GM12865 (cell line): Measurements from ENCODE around the gene KIAA1328.

Experiments
- DNase-seq: peaks from one replicate; pipeline ENCODE4 v3.0.0; 2010; ENCODE audit warnings: low read depth
- H3K4me3 ChIP-seq: 2 replicates; pipeline ENCODE4 v1.5.1; 2011; ENCODE audit warnings: mild to moderate bottlenecking, low read depth, low read length, control low read depth
- TF ChIP-seq, protein P1 (sequence below): IDR thresholded peaks from 2 replicates; pipeline ENCODE4 v1.5.1; 2011; ENCODE audit warnings: low read length, control low read depth, low read depth, inconsistent platforms; ENCODE audit not compliant: insufficient read depth; ENCODE audit errors: missing control alignments

Gene KIAA1328

DNA sequence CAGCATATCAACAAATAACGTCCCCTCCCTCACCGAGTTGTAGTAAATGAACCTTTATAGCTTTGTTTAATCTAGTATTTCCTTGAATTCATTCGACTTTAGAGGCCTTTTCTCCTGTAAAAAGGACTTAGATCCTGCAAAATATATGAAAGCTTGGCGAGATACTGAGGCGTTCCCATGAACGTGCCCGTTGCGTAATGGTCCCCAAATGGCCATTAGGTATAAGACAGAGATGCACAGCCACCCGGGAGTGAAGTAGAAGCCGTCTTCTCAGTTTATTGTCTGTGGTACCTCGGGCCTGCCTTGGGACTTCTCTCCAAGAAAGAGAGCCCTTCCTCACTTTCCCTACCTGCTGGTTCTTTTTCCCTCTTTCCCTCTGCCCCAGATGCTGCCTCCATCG lies 426.0 kb downstream of the KIAA1328 start:
- H3K4me3 ChIP-seq, result no peak overlapping the region
- TF ChIP-seq, protein P1, sequence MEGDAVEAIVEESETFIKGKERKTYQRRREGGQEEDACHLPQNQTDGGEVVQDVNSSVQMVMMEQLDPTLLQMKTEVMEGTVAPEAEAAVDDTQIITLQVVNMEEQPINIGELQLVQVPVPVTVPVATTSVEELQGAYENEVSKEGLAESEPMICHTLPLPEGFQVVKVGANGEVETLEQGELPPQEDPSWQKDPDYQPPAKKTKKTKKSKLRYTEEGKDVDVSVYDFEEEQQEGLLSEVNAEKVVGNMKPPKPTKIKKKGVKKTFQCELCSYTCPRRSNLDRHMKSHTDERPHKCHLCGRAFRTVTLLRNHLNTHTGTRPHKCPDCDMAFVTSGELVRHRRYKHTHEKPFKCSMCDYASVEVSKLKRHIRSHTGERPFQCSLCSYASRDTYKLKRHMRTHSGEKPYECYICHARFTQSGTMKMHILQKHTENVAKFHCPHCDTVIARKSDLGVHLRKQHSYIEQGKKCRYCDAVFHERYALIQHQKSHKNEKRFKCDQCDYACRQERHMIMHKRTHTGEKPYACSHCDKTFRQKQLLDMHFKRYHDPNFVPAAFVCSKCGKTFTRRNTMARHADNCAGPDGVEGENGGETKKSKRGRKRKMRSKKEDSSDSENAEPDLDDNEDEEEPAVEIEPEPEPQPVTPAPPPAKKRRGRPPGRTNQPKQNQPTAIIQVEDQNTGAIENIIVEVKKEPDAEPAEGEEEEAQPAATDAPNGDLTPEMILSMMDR, result no peak
- no peak for DNase-seq

DNA sequence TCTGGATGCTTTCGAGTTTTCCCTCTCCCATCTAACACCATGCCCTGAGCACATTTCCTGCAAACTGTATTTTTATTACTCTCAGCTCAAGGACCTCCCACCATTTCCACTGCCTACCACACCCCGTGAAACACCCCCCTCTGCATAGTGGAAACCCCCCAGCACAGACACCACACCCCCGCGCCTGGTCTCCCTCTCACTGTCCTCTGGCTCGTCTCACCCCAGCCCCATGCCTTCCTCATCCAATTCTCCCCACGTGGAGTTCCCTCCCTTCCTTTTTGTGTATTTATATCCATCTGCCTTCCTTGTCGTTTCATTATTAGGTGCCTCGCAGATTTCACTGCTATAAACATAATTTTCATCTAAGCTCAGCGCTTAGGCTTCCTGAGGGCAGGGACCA lies 429.2 kb downstream of the KIAA1328 start:
- H3K4me3 ChIP-seq, result no peak overlapping the region
- no peak for DNase-seq
- TF ChIP-seq, protein P1, result no peak

DNA sequence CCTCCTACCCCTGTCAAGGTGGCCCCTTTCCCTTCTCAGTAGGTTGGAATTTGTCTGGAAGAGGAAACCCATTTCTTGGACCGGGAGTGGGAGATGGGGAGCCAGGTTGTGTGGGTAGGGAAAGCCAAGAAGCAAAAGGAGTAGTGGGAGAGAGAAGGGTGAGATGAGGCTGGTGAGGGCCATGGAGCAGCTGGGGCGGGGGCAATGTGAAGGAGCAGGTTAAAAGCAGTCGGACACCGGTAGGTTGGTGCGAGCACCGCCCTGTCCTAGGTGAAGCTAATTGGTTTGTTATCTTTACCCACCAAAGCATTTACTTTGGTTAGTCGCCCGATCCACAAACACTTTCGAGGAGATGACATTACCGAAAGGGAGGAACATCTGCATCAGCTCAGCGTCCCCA lies 429.9 kb downstream of the KIAA1328 start:
- TF ChIP-seq, protein P1, result no peak
- H3K4me3 ChIP-seq, result no peak overlapping the region
- no peak for DNase-seq

DNA sequence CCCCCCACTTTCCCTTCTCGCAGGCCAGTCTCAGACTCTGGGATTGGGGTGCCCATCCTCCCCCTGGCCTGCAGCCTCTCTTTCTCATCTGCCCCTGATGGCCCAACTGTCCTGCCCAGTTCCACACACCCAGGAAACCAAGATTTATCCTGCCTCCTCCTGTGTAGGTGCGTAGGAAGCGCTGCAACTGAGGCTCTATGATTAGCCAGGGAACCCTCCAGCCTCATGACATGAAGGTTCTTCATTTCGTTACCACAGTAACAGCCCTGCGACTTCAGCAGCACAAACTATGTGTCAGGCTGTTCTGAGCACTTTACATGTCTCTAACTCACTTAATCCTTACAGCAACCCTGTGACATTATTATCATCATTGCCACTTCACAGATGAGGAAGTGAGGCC lies 430.8 kb downstream of the KIAA1328 start:
- no peak overlapping the region for H3K4me3 ChIP-seq
- TF ChIP-seq, protein P1, result no peak
- DNase-seq, result no peak

DNA sequence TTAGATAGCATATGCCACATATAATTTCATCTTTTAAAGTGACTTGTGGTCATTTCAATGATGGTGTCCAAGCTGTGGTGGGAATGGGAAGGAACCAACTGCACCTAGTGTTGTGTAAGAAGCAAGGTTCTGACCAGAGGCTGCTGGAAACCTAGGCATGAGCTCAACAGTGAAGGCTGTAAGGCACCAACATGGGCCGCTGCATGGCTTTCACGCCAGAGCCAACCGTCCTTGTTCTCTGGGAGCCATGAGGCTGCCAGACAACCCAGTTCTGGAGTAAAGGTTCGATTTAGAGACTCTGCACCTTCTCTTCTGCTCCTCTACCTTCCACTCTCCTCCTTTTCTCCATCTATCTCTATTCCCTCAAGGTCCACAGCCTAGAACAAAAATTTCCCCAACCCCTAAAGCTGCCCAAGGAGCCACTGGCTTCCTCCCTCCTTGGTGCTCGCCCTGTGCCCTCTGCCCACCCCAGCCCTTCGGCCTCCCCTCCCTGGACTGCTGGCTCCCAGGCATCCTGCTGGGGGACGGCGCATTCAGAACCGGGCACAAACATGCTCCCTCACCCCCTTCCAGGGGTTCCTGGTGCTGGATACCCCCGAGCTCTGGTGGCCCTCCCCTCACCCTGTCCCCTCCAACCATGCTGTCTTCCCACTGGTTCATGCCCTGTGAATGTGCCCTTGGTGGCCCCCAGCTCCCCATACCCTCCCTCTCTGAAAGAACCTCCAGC lies 431.6 kb downstream of the KIAA1328 start:
- TF ChIP-seq, protein P1, result no peak
- no peak for DNase-seq
- no peak overlapping the region for H3K4me3 ChIP-seq

DNA sequence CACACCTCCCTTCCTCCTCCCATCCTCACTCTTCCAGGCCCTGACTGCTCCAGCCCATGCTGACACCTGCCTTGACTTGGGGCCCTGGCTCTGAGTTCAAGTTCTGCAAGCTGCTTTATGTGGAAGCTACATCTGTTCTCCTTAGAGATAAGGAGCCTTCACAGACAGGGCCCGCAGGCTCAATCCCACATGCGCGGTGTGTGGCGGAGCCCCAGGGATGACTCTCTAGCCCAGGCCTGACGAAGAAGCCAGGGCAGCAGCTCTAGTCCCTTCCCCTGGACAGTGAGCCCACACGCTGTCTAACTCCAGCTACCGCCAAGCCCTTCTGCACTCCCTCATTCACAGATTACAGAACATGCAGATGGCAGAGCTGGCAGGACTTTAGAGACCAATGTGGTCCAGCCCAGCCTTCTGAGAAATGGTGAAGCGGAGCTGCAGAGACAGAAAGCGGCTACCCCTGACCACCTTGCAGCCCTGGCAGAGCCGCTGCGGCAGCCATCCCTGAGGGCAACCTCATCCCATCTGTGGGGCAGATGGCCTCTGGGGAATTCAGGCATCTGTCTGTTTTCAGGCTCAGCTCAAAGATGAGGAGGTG lies 432.4 kb downstream of the KIAA1328 start:
- DNase-seq, result no peak
- H3K4me3 ChIP-seq, result no peak overlapping the region
- TF ChIP-seq, protein P1, result no peak
